ENCODE measurements around the gene MAFG.

GRCh38 chr17:81912441-81913309 is 14.9 kb downstream of the MAFG start:
- TF ChIP-seq EZH2phosphoT487 (IDR thresholded peaks at IDR 0.05; ENCODE audit: borderline replicate concordance) (no peak), CTCF (conservative IDR thresholded peaks at IDR 0.05; ENCODE audit: low read length) (no peak)
